NCI-H82 treated with DMSO at 0.1 percent for 48 hours (cell line): ENCODE measurements around the gene CRIP3.
"Not testable (repeated sequence)": the region's sequence is repeated elsewhere in the genome, so short reads cannot be mapped to it uniquely, and the experiment has no call there.

Experiments
- DNase-seq: peaks from one replicate; lab custom pipeline; 2025; ENCODE audit not compliant: unreplicated experiment; lab: John Stamatoyannopoulos, UW

Gene CRIP3, protein sequence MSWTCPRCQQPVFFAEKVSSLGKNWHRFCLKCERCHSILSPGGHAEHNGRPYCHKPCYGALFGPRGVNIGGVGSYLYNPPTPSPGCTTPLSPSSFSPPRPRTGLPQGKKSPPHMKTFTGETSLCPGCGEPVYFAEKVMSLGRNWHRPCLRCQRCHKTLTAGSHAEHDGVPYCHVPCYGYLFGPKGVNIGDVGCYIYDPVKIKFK

DNA sequence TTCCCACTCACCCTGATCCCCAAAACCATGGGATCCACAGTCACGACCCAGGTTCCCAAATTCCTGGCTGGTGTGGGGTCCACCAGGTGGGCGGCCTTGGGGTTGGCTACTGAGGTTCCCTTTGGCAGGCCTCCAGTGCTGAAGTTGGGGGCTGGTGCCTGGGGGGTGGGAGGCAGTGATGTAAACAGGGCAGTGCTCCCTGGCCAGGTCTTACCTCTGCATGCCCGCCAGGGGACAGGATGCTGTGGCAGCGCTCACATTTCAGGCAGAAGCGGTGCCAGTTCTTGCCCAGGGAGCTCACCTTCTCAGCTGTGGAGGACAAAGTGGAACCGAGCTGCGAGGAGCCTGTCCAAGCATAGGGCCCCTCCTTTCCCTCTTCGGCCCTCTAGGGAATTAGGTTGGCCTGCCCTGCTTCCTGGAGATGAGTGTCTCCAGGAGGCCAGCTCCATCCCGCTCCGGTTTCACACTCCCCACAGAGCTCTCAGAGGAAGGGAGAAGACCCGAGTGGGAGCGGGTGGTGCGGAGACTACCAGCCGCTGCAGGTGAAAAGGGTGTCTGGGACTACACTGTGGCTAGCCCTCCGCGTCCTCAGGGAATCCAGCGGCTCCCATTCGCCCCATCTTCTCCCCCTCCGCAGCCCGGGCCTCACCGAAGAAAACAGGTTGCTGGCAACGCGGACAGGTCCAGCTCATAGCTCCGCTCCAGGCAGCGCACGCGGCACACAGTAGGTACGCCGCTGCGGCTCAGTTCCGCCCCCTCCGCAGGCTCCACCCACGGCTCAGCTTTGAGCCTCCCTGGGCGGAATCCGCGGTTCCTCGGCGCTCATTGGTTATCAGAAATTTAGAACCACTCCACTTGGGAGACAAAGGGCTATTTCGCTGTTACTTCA, at the start of gene CRIP3:
TSS of gene CRIP3 (minus strand) at position 726 of the 889 bp plus-strand sequence. CDS start at position 692, 34 bp downstream.
- no peak for DNase-seq

DNA sequence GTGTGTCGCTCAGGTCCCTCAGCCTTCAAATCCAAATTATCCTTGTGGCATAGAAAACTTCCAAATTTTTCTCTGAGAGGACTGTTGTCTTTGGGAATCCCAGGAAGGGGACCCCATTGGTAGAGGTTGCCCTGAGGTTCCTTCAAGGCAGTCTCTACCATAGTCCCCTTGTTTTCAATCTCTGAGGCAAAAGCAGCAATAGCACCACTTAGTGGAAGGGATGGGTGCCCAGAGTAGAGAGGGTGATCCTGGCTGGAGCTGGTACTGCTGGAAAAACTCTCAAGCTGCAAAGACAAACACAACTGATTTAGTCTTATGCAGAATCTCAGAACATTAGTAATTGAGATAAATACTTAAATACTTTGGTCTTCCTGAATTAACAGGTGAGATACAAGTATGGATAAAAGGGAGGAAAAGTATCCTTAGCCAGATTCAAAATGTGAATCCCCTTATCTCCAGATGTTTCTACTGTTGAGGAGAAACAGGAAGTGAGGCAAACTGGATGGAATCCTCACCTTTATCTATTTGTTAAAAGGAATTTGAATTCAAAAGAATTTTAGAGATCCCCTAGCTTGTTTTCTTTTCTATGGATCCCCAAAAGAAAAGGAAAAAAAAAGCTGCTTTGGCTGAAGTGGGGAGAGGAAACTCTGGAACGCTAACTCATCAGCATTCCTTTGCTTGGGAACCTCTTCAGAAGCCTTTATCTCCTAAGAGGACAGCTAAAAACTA, 47.4 kb upstream of the CRIP3 start:
- DNase-seq, result no peak

DNA sequence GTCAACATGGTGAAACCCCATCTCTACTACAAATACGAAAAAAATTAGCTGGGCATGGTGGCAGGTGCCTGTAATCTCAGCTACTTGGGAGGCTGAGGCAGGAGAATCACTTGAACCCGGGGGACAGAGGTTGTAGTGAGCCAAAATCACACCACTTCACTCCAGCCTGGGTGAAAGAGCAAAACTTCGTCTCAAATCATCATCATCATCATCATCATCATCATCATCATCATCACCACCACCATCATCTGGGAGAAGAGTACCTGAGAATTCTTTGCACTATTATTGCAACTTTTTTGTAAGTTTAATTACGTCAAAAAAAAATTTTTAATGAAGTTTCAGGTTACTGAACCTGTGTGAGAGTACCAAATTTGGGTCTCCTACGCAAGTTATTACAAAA, 43.3 kb upstream of the CRIP3 start:
- DNase-seq, result not testable (repeated sequence)

DNA sequence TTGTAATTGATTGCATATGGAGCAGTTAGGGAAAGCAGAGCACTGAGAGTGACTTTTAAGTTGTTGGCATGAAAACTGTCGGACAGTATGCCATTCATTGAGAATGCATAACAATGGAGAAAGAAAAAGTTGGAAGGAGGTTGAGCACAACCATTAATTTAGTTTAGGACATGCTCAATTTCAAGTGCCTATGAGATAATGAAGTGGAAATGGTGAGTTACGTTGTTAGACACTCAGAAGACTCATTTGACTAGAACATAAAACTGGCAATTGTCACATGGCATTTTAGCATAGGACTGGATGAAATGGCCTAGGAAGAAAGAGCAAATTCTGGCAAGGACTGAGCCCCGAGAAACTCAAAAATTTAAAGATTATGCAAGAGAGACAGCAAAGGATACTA, 38.8 kb upstream of the CRIP3 start:
- no peak for DNase-seq

DNA sequence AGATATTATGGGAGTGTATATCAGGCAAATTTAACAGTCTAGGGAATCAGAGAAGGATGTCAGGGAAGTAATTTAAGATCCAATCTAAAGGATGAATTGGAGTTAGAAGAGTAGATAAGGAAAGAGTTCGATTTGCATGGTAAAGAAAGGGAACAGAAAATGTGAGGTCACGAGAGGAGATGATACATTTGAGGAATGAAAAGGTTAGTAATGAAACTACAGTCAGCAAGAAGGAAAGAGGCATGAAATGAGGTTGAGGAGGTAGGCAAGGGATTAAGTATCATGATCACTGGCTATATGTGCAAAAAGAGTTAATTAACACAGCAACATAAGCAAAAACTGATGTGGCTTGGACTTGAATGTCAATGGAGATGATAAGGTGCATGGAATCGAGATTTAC, 38.4 kb upstream of the CRIP3 start:
- no peak for DNase-seq

- not testable (repeated sequence) for DNase-seq
Observed at GRCh38 chr6:43346243-43346642, 37.6 kb upstream of the CRIP3 start.

DNA sequence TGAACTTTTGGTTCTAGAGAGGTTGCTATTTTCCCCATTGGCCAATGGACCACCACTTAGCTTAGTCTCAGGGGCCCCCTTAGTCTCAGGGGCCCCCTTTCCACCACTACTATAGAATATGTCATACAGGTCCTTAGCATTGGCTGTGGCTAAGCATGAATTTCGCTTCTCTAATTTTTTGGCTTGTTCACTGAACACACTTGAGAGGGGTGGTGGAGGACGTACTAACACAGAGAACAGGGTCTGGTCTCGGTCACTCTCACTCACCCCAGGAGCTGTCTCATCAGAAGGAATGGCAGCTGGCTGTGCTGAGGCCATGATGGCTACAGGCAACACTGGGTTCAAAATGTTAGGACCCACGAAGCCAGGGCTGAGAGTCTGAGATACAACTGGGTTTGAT, 30.5 kb upstream of the CRIP3 start:
- DNase-seq, result no peak

DNA sequence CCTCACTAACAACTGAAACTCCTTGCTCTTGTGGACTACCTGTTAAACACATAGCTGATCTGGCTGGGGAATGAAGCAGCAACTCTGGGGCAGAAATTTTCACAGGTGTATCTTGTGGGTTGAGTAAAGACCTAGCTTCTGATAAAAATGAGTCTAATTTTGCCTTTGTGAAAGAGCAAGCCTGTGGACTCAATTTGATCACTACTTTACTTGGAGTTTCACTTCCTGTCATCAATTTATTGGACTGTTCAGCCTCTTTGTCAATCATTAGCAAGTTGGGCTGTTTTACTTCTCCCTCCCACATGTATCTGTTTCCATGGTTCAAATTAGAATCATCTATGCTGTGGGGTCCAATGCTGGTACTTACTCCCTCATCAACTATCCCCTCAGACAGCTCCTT, 29.6 kb upstream of the CRIP3 start:
- DNase-seq, result no peak

DNA sequence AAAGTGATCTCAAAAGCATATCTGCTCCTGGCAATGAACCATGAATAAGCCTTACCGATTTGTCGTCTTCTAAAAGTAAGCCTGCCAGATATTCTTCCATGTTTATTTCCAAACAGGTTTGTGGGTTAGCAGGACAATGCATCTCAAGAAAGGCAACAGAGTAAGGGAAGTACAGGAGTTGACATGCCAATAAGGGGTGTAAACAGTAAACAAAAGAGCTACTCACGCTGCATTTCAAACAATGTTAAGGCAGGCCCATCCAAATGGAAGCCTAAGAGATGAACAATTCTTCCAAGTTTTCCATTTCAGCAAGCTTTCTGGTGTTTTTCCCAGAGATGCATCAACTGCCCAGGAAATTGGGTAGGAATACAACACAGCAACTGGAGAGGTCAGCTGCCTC, 27.8 kb upstream of the CRIP3 start:
- DNase-seq, result no peak

GRCh38 chr6:43335469-43335868, 26.8 kb upstream of the CRIP3 start:
- DNase-seq, result no peak

DNA sequence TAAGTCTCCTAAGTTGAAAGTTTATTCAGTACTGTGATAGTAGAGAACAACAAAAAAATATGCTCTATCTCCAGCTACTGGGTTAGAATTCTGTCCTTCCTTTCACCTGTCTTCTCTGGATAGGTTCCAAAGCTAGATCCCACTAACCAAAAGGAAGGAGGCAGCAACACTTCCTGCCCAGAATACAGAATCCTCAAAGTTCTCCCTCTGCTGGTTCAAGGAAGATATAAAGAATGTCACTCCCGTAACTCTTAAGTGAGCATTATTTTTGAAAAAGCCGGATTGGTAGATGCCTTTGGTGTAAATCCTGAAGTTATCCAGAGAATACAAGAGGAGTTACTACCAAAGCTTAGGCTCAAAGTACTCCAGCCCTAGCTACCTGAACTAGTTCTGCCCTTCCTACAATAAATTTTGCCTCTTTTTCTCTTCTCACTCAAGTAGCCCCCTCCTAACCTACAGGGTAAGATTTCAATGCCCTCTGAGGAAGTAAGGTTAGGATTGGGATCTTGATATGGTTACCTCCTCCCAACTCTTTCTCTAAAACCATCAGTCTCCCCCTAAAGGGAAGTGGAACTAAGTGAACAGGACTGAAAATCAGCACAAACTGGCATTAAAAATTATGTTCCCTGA, 26.0 kb upstream of the CRIP3 start:
- DNase-seq, result peak; percentile 44

DNA sequence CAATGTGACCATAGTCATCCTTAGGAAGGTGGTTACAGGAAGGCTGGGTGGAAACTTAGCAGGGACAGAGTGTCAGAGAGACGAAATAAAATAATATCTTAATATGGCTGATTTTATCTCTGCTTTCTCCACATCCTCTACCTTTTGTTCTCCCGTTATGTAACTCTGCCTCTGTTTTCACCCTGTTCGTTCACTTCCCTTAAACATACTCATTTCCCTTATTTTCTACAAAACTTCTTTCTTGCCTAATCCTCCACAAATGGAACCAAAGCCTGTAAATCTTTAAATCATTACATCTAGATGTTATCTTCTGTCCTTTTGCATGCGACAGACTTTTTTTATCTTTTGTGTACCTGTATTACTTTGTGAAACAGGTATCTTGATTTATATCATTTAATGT, 23.3 kb upstream of the CRIP3 start:
- no peak for DNase-seq

- no peak for DNase-seq
Observed at GRCh38 chr6:43331470-43331869, 22.8 kb upstream of the CRIP3 start.

- no peak for DNase-seq
Observed at GRCh38 chr6:43328528-43328927, 19.9 kb upstream of the CRIP3 start.

DNA sequence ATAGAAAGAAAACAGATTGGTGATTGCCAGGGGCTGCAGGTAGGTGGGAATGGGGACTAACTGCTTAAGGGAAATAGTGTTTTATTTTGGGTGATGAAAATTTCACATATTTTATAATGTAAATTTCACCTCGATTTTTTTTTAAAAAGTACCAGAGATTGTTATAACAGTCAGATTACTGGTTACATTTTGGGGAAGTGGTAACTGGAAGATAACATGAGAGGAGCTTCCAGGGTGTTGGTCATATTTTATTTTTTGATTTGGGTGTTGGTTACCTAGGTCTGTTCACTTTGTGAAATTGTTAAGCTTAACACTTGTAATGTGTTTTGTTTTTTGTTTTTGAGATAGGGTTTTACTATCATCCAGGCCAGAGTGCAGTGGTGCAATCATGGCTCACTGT, 17.2 kb upstream of the CRIP3 start:
- DNase-seq, result no peak

GRCh38 chr6:43318011-43318410, 9.4 kb upstream of the CRIP3 start:
- no peak for DNase-seq

- DNase-seq, result no peak
Observed at GRCh38 chr6:43313813-43314212, 5.2 kb upstream of the CRIP3 start.

GRCh38 chr6:43311666-43312065, 3.0 kb upstream of the CRIP3 start:
- DNase-seq, result no peak

GRCh38 chr6:43310624-43311023, 2.0 kb upstream of the CRIP3 start:
- DNase-seq, result no peak

DNA sequence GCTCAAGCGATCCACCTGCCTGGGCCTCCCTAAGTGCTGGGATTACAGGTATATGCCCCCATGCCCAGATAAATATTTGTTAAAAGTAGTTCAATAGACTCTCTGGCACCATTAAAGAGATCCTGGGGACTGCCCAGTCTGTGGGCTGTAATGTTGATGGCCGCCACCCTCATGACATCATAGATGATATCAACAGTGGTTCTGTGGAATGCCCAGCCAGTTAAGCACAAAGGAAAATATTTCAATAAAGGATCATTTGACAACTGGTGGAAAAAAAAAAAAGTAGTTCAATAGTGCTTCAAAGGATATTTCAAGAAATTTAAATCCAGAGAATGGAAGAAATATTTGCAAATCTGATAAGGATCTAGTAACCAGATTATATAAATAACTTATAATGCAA, 1.5 kb upstream of the CRIP3 start:
- no peak for DNase-seq

GRCh38 chr6:43308990-43309477, 408 bp upstream of the CRIP3 start:
- no peak for DNase-seq
